ENCODE results near the gene VTCN1.
"Not testable (repeated sequence)": the region's sequence is repeated elsewhere in the genome, so short reads cannot be mapped to it uniquely, and the experiment has no call there.

The VTCN1 gene, protein sequence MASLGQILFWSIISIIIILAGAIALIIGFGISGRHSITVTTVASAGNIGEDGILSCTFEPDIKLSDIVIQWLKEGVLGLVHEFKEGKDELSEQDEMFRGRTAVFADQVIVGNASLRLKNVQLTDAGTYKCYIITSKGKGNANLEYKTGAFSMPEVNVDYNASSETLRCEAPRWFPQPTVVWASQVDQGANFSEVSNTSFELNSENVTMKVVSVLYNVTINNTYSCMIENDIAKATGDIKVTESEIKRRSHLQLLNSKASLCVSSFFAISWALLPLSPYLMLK

DNA sequence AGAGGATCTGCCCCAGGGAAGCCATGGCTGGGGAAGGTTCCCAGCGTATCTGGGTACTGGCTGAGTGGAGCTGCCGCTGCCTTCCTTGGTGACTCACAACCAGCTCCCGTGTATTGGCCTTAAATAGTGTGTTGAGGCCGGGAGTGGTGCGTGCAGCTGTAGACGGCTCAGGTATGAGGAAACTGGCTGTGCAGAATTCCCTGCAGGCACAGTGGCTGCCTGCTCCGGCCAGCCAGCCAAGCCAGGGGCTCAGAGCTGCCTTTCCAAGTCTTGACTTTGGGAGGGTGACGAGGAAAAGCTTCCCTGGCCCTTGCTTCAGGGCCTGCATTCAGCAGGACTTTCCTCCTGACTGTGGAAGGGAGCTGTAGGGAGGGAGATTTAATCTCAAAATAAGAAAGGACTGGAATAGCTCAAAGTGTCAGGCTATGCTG is at the start of gene VTCN1:
VTCN1 (minus strand) TSS at position 97 of the 431 bp plus-strand sequence; CDS start at position 25, 72 bp downstream.
- DNase-seq = no peak

GRCh38 chr1:117258791-117259190 is 48.1 kb upstream of the VTCN1 start:
- DNase-seq = no peak

- DNase-seq = not testable (repeated sequence)
These were observed 47.3 kb upstream of the VTCN1 start for GRCh38 chr1:117258075-117258474.

DNA sequence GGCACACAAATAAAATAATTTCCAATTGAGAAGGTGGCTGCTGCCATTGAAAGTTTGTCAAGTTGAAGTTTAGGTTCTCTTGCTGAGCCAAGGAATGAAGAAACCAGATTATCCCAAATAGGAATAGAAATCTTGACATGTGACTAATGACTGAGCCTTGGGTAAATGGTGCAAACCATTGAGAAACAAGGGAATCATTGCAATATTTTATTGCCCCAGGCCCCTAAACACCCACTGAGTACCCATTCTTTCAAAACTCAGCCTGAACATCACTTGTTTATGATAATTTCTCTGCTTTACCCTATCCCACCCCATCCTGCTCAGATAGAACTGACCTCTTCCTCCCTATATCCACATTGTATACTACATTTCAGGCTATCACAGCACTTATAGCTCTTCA is 46.6 kb upstream of the VTCN1 start:
- DNase-seq = no peak

- no peak for DNase-seq
These were observed 39.4 kb upstream of the VTCN1 start for GRCh38 chr1:117250061-117250606.

DNA sequence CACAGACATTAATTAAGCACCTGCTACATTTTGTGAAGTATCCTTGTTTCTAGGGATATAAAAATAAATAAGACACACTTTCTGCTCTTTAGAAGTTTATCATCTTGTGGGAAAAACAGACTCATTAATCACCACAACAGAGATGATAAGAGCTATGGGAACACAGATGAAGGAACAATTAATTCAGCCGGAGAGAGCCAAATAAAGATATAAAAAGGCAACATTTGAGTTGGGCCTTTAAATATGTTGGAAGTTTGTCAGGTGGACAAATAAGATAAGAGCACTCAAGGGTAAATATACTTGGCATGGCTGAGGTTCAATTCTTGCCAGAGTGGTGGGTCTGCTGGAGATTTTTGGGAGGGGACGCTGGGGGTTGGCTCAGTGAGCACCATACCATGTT is 34.2 kb upstream of the VTCN1 start:
- no peak for DNase-seq

DNA sequence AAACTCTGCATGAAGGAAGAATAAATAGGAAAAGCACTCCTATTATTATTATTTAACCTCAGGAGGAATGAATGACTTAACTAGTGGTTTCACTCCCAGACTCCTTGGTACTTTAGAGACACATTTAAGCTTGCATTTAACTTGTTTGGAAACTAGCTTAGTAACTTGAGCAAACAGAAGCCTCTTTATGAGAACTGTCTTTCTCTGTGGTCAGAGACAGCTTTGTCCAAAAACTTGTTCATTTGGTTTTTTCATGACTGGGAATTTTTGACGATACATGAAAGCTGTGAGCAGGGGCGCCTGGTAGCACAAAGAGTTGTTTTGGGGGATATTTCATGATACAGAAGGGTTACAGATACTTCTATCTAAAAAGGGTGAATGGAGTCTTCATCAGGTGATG is 33.6 kb upstream of the VTCN1 start:
- DNase-seq = no peak

DNA sequence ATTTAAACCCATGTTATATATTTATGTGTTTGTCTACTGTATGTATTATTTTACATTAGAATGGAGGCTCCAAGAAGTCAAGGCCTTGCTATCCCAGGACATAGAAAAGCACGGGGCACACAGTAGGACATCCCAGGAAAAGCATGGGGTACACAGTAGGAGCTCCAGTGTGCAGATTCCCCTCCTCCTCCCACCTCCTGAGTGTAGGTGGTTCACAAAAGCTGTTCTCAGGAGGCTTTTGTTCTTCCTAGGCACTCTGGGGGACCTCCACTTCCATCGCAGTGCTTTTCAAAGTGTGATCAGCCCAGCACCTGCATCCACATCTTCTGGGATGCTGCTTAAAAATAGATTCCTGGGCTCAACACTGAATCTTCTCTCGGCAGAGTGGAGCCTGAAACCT is 30.8 kb upstream of the VTCN1 start:
- no peak for DNase-seq

GRCh38 chr1:117240547-117240946 is 29.8 kb upstream of the VTCN1 start:
- no peak for DNase-seq

DNA sequence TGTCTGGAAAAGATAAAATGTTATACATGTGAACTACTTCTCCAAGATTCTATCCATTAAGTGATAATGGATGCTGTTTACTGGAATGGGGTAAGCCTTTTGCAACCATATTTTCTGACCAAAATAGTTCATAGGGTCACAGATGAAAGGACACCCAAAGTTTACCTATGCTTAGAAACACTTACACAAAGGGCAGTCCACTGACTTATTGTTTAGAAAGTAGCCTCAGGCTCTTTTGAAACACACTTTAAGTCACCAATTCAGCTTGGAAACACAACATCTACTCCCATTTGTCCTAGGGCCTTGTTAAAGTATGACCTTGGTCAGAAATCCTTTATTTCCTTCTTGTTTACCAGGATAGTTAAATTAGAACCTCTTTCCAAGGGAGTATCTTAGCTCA is 28.7 kb upstream of the VTCN1 start:
- DNase-seq = no peak

- no peak for DNase-seq
These were observed 27.1 kb upstream of the VTCN1 start for GRCh38 chr1:117237726-117238381.

- no peak for DNase-seq
These were observed 25.2 kb upstream of the VTCN1 start for GRCh38 chr1:117235863-117236465.

DNA sequence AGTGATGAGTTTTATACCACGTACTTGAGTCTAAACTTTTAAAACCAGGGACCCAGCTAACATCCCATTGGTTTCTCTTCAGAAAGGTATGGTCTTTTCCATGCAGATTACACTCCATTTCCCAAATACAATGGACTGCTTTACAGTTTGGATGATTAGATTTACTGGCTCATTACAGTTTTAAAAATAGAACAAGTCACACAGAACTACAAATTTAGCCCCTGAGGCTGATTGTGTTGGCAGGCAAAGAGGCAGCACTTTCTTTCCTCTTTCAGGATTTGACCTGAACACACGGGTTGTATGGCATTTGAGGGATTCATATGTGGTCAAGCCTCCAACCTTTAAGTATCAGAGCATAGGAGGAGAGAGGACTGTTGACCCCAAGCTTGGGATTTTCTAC is 21.8 kb upstream of the VTCN1 start:
- no peak for DNase-seq

DNA sequence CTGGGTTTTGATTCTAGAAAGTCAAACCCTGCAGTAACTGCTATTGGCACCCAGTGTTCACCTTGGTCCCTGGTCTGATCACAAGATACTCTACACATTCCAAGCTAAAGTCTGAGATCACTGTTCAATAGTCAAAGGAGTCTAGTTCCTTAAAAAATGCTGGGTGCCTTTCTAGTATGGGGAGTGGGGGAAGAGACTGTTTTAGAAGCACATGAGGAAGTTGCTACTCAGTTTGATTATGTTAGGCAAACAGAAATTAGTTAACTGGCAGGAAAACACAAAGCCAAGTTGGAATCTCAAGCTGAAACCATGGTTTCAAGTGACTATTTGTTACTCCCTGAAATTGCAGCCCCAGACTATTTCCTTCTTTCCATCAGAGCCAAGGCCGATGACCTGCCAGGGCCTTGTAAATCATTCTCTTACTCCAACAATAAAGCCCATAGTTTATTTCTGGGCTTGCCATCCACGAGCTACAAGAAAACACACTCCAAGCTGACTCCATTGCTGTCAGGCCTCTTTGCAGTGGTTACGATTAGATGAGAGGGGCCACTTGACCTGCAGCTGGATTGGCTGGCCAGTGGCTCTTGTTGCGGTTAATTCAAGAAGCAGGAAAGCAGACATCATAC is 21.1 kb upstream of the VTCN1 start:
- no peak for DNase-seq

- no peak for DNase-seq
These were observed 20.6 kb upstream of the VTCN1 start for GRCh38 chr1:117231312-117231711.

DNA sequence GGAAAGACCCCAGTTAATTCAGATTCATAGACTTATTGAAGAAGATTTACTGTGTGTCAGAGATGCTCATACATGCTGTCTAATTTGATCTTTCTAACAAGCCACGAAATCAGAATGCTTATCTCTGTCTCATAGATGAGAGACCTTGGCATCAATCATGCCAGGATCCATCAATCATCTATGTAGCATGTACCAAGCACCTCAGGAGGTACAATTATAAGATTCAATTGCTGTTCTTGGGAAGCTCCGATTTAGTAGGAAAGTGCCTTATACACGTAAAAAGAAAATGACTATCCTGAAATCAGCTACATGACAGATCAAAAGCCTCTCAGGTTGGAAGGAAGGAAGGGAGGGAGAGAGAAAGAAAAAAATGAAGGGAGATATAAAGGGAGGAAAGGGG is 18.5 kb upstream of the VTCN1 start:
- no peak for DNase-seq

GRCh38 chr1:117225931-117226330 is 15.2 kb upstream of the VTCN1 start:
- no peak for DNase-seq

DNA sequence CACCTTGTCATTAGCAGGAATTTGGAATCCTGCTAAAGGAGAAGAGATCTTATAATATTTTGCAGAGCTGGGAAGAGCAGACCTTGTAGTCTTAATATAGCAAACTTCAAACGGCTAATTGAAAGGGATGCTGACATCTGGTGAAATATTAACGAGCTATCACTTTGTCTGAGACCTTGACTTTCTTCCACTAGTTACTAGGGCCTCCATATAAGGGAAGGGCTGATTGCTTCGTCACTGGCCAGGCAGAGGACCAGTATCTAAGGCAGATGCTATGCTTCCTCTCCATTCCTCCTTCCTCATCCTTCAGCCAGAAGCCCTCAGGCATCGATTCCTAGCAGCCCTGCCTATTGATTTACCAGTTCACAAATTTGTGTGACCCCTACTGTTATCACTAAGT is 6.0 kb upstream of the VTCN1 start:
- DNase-seq = no peak

DNA sequence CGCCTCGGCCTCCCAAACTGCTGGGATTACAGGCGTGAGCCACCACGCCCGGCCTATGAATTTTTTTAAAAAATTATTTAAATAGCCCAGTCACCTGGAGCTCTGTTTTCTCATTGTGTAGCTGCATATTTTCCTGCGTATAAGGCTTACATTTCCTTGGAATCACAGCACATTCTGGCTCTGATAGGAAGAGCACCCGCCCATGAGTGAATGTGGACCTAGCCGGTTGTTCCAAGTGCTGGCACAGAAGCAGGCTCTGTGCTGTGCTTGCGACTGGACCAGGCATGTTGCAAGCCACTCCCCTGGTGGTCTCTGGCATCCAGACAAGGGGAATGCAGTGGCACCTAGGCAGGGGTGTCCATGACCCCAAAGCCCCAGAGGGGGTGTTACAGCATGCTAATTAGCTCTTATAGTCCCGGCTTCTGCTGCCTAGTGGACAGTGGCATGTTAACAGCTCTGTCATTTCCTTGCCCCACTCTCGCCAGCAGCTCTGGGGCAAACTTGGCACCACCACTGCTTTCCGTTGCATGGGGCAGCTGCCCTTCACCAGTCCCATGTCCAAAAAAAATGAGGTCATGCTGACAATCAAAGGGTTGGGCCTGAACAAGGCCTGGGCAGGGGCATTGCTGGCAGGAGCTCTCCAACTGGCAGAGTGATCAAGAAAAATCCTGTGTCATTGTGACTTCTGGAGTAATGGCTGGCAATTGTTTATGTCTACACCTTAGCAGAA is 5.2 kb upstream of the VTCN1 start:
- DNase-seq = no peak

DNA sequence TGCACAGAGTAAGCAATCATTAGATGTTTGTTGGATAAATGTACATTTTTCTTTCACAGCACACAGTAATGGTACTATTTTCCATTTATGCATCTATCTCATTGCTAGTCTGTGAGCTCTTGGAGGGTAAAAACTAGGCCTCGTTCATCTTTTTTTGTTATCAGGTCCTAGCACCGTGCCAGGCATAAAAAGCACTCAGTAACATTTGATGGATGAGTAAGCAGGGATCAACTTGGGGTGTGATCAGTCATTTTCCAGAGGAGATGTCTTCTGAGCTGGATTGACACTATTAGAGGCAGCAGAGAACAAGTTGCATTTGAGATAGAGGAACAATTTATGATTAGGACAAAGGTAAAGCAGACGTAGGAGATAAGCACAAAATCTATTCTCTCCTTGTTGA is 4.3 kb upstream of the VTCN1 start:
- no peak for DNase-seq

GRCh38 chr1:117213046-117213445 is 2.3 kb upstream of the VTCN1 start:
- DNase-seq = no peak

DNA sequence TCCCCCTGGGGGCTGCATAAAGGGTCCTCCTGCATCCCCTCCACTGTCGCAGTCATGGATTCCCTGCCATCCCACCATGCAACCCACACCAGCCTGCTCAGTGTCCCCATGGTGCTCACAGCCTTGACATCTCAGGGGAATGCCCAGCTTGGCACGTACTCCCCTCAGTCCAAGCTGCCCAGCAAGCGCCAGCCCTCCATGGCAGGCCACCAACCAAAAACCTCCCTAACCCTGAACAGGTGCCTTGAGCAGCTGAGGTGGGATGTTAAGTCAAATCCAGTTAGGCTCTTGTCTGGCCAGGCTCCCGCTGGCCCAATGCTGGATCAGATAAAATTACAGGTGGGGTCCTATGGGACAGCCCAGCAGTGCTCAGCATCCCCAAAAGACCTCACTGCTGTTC is 341 bp downstream of the VTCN1 start:
- no peak for DNase-seq

DNA sequence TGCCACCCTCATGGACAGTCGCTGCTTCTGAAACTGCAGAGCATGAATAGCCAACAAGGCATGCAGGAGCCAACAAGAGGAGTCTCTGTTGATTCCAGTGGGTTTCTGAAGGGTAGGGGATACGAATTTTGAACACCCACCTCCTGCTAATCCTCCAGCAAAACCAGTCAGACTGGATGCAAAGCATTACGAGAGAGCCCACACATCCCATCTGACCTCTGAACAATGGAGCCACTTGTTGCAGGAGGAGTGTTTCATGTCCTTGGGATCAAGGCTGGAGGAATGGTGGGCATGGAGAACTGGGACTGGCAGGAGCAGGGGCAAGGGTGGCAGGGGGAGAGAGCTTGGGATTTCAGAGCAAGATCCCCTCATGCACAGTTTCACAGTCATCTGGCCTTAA is 1.6 kb downstream of the VTCN1 start:
- no peak for DNase-seq
